ENCODE results near the gene CDH4. TPM values are rescaled to one million over a fixed set of nuclear protein-coding genes. Genes with fewer than 3 reads are reported as not detected.

CDH4 gene
- total RNA-seq, 1 donor from 2014 or later: not detected

DNA sequence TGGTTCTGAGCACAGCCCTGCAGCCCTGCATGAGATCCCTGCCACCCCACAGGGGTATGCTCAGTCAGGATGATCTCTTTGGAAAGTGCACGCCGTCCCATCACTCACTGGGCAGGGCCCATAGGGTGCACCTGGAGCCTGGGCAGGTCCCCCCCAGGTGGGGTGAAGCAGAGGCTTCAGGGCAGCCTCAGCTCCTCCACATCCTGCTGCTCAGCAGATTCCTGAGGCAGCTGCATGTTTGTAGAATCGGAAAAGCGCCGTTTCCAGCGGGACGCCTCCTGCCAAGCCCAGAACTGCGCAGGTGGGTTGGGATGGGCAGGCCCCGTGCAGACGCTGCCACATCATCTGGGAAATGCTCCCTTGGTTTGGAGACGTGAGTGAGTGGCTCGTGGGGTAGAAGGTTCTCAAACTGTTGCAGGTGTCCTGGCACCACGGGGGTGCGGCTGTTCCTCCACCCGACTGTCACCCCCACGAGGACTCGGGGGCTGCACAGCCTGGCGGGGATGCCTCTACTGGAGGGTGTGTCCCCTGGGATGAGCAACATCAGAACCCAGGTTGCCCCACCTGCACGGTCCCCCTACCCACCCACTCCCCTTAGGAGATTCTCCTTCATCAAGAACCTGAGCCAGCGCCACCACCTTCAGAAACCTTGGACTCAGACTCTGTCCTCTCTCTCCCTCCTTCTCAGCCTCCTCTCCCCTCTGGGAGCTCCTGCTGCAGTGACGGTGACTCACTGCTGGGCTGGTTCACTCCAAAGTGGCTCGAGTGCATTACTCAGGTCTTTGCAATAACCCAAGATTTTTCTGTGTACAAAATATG is 479.5 kb downstream of the CDH4 start:
- ATAC-seq (no peak), DNase-seq (no peak)
- intact Hi-C loops (cut with micrococcal nuclease): no loop called here

DNA sequence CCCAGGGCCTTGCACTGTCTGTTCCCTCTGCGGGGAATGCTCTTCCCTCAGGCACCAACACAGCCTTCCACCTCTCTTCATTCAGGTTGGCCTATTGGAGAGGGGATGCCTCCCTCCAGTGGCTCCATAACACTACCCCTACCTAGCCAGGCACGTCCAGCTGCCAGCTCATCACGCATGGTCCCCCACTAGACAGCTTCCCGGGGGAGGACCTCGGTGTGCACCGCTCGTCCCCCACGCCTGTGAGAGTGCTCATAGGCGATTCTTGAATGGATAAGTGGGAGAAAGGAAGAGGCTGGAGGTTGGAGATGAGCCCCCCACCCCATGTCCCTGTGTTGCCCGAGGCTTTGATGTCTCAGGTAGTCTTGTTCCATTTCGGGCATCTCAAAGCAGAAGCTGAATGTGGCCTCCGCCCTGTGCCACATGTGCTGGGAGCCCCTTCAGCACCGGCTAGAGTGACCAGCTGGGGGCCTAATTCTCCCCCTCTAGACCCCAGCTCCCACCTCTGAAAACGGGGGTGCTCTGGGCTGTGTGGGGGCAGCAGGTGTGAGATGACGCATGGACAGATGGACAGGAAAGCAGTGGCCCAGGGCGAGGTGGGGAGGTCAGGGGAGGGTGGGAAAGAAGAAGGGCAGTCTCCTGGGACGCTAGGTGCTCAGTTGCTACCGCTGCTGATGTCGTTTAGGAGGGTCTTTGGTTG is 480.6 kb downstream of the CDH4 start:
- no peak for ATAC-seq
- DNase-seq: no peak
- intact Hi-C loops (cut with micrococcal nuclease): no loop called here

DNA sequence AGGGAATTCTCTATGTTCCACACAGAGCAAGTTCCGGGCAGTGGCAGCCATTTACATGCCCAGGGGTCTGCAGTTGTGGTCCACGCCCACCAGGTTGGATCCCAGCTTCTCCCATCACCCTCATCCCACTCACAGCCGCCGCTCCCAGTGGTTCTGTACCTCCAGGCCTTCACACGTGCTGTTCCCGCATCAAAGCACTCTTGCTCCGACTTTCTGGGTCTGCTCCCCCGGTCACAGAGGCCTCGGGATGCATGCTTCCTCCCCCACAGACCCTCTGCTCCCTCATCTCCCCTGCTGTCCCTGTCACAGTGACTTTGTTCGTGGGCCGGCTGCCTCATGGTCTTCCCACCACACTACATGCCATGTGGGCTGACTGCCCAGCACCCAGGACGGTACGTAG is 481.2 kb downstream of the CDH4 start:
- intact Hi-C loops (cut with micrococcal nuclease): no loop called here

DNA sequence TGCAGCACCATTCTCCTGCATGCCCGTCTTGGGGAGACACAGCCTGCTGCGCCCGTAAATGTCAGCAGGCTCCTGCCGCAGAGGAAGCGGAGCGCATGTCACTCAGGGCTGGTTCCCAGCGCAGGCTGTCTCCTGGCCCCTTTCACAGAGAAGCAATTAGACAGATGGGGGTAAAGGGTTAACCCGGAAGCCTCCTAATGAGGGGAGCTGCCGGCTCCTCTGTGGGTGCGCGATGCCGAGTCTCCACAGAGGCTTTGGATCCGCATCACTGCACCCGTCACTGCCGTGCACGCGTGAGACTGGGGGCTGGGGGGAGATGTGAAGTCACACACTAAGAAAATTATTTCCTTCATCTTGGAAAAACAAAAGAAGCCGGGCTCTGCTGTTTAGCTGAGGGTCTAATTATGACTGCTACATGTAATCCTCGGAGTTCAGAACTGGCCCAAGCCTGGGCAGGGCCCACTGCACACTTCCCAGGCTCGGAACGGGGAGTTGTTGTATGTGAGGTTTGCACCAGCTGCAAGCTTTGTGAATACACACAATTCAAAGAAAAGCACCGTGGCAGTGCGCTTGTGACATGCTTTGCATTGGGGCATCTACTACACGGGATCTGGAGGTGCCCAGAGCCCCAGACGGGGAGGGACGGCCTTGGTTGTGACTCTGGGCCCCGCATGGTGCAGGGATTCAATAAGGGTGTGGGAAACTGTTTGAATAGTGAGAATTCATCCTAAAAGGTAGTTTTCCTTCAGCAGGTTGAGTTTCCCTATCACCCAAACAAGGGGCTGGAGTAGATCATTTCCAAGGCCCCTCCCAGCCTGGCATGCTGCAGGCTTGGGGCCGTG is 482.1 kb downstream of the CDH4 start:
- DNase-seq (no peak), ATAC-seq (no peak)
- intact Hi-C loops (cut with micrococcal nuclease): no loop called here

More for the DNA sequence above, 481.2 kb downstream of the CDH4 start:
- no peak for DNase-seq
- ATAC-seq: no peak

DNA sequence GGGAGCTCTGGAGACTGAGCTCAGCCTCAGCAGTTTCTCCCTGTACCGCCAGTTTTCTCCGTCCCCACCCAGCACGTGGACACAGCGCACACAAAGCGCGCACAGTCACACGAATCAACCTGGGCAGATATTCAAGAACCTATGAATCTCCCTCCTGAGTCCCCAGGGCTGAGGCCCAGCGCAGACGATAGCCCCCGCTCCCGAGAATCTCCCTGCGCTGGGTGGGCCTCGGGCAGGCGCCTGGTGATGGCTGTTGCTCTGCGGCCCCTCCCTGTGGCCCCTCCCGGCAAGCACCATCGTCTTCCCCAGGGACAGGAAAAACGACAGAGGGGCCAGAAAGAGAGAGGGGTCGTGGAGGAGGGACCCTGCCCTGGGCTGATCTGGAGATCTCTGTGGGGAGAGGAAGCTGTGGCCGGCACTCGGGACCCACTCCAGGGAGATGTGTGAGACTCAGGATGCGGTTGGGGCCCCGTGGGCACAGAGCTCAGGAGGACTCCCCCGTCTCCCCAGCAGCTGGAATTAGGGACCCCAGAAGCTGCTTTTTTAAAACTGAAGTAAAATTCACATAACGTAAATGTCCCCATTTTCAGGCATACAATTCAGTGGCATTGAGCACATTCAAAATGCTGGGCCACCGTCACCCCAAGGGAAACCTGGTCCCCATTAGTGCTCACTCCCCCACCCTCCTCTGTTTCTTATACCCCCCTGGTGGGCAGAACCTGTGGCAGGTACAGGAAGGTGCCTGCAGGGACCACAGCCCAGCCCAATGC is 482.9 kb downstream of the CDH4 start:
- DNase-seq (no peak), ATAC-seq (no peak)
- intact Hi-C loops (cut with micrococcal nuclease): no loop called here

DNA sequence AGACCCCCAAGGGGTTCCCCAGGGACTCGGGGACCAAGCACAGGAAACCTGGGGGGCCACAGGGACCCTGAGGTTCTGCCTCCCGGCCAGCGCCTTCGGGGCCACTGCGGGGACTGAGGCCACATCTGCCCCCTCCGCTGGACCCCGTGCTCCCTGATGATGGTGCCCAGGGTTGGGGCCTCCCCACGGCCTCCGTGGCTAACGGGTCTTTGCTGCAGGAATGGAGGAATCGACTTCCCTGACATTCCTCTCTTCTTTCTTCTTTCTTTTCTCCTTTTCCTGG is 483.4 kb downstream of the CDH4 start:
- intact Hi-C loops (cut with micrococcal nuclease): no loop called here
- DNase-seq: no peak
- ATAC-seq: no peak

DNA sequence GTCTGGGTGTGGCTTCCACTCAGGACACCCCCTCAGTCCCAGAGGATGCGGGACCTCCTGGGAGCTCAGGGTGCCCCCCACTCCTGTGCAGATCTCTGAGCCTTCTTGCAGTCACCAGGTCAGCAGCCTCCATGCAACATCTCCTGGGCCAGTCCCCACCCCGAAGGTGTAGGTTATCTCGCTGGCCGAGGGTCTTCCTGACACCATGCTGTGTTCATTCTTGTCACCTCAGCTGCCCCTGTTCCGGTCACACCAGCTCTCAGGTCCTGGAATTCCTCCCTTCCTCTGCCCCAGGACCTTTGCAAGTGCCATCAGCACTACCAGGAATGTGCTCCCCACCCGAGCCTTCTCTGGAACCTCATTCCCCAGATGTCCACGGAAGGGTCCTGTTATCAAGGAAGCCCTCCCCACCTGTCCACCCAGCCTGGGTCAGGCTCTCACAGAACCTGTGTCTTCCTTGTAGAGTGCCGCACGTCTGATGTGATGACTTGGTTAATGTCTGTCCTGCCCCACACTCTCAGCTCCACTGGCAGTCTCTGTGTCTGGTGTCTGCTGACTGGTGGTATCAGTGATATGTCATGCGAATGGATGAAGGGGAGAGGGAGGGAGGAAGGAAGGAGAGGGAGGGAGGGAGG is 484.1 kb downstream of the CDH4 start:
- intact Hi-C loops (cut with micrococcal nuclease): no loop called here
- DNase-seq (no peak), ATAC-seq (no peak)

DNA sequence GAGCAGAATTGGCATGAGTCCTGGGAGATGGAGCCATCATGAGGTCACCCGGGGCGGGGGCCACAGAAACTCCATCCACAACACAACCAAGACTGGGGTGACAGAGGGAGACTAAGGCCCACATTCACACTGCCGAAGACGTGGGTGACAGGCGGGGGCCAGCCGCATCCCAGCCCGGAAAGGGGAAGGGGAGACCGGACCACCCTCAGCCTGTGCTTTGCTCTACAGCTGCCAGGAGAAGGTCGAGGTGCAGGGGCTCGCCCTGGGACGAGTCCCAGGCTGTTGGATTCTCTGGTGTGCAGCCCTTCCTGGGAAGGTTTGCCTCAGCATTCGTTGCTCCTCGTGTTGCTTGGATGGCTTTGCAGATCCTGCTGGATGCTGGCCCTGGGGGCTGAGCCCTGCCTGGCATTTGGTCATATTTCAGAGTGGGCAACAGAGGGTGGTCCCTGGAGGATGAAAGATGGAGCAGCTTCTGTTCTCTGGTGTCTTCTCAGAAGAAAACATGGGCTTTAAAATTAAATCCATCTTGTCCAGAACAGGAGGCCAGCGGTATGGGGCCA is 484.8 kb downstream of the CDH4 start:
- intact Hi-C loops (cut with micrococcal nuclease): no loop called here
- DNase-seq: no peak
- no peak for ATAC-seq

DNA sequence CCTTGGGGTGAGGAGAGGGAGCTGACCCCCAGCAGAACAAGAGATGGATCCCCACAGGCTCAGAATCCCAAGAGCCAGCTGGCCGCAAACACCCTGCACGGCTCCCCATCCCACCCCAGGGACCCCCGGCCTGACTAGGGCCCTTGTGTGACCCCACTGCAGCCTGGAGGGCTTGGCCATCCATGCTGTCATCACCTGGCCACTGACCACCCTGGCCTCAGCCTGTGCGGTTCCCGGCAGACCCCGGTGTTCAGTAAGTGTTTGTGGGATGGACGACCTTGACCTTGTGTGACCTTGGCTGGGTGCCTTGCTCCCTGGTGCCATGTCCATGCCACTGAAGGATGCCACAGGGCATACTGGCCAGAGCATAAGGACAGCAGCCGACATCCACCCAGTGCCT is 485.3 kb downstream of the CDH4 start:
- no peak for DNase-seq
- ATAC-seq: no peak

DNA sequence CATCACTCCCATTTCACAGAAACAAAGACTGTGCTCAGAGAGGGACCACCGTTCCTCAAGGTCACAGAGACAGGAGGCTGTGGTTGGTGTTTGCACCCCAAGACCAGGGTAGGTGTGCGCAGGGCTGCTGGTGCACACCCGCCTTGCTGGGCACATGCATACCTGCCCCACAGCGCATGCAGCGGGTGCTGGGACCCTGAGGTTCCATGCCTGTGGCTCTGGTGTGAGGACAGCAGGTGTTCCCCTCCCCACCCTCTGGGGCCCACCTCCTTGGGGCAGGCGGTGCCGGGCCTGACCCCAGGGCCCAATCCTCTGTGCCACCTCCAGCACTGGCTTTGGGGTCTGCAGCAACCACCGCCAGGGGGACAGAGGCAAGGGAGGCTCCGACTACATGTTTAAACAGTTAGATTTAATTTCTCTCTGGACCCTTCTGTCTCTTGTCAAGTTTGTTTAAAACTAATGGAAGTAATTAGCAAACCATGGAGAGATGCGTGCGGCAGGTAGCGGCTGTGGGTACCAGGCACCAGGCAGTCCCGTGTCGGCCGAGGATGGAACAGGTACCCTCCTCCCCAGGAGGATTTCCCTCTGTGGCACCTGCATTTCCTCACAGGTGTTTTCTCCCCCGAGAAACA is 485.9 kb downstream of the CDH4 start:
- intact Hi-C loops (cut with micrococcal nuclease): no loop called here
- ATAC-seq: no peak
- no peak for DNase-seq

More for the DNA sequence above, 485.3 kb downstream of the CDH4 start:
- intact Hi-C loops (cut with micrococcal nuclease): no loop called here

DNA sequence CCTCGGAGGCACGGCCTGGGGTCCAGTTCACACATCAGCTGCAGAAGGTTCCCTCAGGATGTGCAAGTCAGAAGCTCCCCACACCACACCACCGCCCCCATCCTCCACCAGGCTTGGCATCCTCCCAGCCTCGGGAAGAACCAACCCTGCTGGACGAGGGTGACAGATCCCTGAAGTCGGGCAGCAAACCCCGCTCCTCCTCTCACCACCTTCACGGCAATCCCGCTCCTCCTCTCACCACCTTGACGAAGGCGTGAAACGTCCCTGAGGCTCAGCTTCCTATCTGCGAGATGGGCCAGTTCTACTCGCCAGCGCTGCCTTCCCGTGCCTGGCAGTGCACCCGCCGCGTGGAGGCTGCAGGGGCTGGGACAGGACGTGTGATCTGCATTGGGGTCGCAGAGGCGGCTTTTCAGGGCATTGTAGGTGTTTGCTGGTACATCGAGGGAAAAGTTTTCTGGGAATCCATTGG is 486.6 kb downstream of the CDH4 start:
- no peak for ATAC-seq
- DNase-seq: no peak
- intact Hi-C loops (cut with micrococcal nuclease): no loop called here

DNA sequence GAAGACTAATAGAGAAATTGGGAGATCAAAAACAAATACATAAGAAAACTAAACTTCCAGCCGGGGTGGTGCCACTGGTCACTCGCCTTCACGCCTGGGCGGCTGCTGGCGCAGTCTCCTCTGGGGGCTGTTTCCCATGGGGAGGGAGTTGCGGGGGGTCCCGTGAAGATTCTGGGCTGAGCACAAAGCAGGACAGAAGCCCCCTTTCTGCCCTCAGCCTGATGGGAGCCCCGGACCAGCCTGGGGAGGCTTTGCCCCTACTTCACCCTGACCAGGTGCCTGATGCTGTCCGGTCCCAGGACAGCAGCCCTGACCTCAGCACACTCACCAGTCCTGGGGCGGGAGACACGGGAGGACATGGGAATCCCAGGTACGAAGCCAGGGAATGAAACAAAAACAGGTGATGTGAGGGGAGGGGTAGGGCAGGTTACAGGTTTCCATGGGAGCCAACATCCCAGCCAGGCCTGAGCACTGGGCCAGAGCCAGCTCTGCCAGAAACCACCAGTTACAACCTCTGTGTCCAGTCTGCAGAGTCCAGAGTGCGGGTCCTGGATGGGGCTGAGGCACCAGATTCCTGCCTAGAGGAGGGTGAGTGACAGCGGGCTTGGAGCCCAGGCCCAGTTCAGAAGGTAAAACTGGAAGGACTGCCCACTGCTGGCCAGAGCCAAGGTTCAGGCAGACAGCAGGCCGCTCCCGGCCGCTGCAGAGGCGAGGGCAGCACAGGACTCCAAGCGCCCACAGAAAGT is 487.2 kb downstream of the CDH4 start:
- intact Hi-C loops (cut with micrococcal nuclease): no loop called here
- DNase-seq (no peak), ATAC-seq (no peak)

DNA sequence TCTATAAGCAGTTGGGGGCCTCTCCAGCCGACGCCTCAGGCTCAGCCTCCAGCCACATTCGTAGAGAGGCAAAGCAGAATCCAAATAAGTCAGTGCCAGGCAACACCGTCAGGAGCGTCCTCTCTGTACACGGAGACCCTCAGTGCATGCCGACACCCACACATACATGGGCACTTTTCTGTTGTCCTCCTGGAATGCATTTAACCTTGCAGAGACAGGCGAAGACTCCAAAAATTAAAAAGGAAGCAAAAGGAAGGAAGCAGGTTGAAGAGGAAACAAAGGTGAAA is 487.7 kb downstream of the CDH4 start:
- no peak for DNase-seq
- ATAC-seq: no peak
- intact Hi-C loops (cut with micrococcal nuclease): no loop called here

DNA sequence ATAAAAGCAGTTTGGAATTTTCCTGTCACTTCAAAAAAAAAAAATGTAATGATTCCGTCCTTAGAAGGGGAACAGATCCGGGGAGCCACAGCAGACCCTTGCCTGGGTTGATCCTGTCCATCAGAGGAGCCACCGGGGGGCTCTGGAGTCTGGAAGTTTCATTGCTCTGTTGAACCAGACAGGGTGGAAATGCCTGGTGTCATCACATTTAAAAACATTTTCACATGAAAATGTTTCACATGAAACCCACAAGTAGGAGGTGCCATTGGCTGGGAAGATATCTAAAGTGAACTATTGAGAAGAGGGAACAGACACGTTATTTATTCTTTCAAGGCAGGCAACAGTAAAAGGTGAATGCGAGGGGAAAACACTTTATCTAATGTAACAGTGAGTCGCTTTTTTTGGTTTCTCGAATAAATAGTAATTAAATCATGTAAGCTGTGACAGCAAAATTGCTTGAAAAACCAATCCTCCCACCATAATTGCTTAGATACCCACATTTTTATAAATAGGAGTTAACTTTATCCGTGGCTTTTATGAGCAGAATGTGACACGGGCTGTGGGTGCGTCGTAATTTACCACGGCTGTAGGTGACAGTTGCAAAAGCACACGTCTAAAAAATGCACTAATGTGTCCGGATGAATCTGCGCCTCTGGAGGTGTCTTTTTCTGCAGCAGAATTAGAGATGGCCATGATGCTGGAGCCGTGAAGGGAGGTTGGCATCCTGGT is 490.2 kb downstream of the CDH4 start:
- ATAC-seq (no peak), DNase-seq (no peak)
- intact Hi-C loops (cut with micrococcal nuclease): no loop called here

DNA sequence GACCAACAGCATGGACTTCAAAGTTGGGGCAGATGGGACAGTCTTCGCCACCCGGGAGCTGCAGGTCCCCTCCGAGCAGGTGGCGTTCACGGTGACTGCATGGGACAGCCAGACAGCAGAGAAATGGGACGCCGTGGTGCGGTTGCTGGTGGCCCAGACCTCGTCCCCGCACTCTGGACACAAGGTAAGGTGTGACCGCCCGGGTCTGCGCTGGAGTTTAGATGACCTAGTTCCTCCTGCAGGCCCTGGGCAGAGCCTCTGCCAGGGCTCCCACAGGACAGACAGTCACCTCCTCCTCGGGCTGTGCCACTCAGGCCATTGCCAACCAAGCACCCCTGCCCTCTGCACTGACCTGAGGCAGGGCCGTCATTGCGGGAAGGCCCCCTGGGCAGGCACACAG is 491.5 kb downstream of the CDH4 start:
- DNase-seq: no peak
- ATAC-seq: no peak
- intact Hi-C loops (cut with micrococcal nuclease): no loop called here

DNA sequence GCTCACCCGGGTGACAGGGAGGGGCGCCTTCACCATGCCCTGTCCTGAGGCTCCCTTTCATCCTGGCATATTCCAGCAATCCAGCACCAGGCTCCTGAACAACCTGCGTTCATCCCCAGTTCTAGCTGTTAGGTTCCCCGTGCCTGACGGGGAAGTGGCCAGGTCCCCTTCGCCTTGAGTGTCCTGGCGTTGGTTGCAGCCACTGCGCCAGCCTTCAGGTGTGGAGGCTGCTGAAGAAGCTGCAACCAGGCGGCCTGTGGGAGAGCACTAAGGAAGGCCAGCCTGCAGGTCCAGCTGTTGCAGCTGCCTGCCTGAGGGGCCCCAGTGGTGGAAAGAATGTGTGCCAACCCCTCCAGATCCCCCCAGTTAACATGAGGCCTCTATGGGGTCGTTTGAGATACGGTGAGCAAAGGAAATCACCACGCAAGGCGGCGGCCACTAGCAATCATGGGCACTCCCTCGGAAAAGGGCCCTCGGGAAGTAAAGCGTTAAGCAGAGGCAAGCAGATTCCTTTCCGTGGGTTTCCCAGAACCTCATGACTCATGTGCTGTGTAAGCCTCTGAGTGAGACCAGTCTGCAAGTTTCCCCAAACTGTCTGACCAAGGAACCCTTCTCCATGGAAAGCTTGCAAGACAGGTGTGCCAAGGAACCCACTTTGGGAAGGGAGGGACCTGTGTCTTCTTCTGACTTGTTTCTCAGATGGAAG is 492.8 kb downstream of the CDH4 start:
- no peak for ATAC-seq
- DNase-seq: no peak
- intact Hi-C loops (cut with micrococcal nuclease): no loop called here

Measured in left ventricle myocardium superior (tissue), 1 donor.